Hepatocyte (in vitro differentiated cells): ENCODE measurements around the gene TLCD1. TPM values are rescaled to one million over a fixed set of nuclear protein-coding genes. Genes with fewer than 3 reads are reported as not detected.

Experiments
- DNase-seq: peaks from one replicate; pipeline ENCODE4 v3.0.0-alpha.2; 2016; ENCODE audit warnings: low spot score
- H2AFZ ChIP-seq: fragments of 200-600 bp; sonication (generic); 2 replicates; pipeline ENCODE4 v1.6.0; 2016; ENCODE audit warnings: antibody characterized with exemption, mild to moderate bottlenecking
- H3K27ac ChIP-seq: fragments of 200-600 bp; sonication (generic); 2 replicates; pipeline ENCODE4 v1.5.1; 2016; ENCODE audit warnings: mild to moderate bottlenecking
- H3K27me3 ChIP-seq: fragments of 200-600 bp; sonication (generic); 2 replicates; pipeline ENCODE4 v1.6.1; 2016
- H3K36me3 ChIP-seq: fragments of 200-600 bp; sonication (generic); replicated peaks from 2 replicates; pipeline ENCODE4 v1.5.1; 2016; ENCODE audit warnings: low read depth; ENCODE audit not compliant: insufficient read depth
- H3K4me1 ChIP-seq: fragments of 200-600 bp; sonication (generic); 2 replicates; pipeline ENCODE4 v1.5.1; 2016; ENCODE audit warnings: mild to moderate bottlenecking, moderate library complexity; ENCODE audit not compliant: insufficient read depth
- H3K4me2 ChIP-seq: fragments of 200-600 bp; sonication (generic); 2 replicates; pipeline ENCODE4 v1.6.0; 2016
- H3K4me3 ChIP-seq: fragments of 200-600 bp; sonication (generic); 2 replicates; pipeline ENCODE4 v1.5.1; 2016; ENCODE audit warnings: mild to moderate bottlenecking
- H3K79me2 ChIP-seq: fragments of 200-600 bp; sonication (generic); 2 replicates; pipeline ENCODE4 v1.6.0; 2017; ENCODE audit warnings: mild to moderate bottlenecking
- H3K9me2 ChIP-seq: fragments of 200-600 bp; sonication (generic); replicated peaks from 2 replicates; pipeline ENCODE4 v1.6.0; 2017; ENCODE audit warnings: mild to moderate bottlenecking; ENCODE audit not compliant: insufficient read depth
- H3K9me3 ChIP-seq: fragments of 200-600 bp; sonication (generic); 2 replicates; pipeline ENCODE4 v1.5.1; 2016; ENCODE audit warnings: low read depth, mild to moderate bottlenecking
- H4K20me1 ChIP-seq: fragments of 200-600 bp; sonication (generic); 2 replicates; pipeline ENCODE4 v1.6.0; 2016; ENCODE audit warnings: mild to moderate bottlenecking; ENCODE audit not compliant: insufficient read depth, poor library complexity, severe bottlenecking
- CTCF ChIP-seq: fragments of 200-600 bp; sonication (generic); IDR thresholded peaks from 2 replicates; pipeline ENCODE4 v1.5.1; 2016; ENCODE audit warnings: antibody characterized with exemption, mild to moderate bottlenecking; ENCODE audit not compliant: poor library complexity
- EZH2 ChIP-seq: fragments of 200-600 bp; sonication (generic); IDR thresholded peaks from 2 replicates; pipeline ENCODE4 v1.6.1; 2016; ENCODE audit warnings: antibody characterized with exemption, mild to moderate bottlenecking, borderline replicate concordance
- EZH2phosphoT487 ChIP-seq: fragments of 200-600 bp; sonication (generic); IDR thresholded peaks from one replicate; pipeline ENCODE4 v1.6.1; 2018; ENCODE audit warnings: antibody characterized with exemption, mild to moderate bottlenecking, low read depth, moderate library complexity; ENCODE audit not compliant: unreplicated experiment, severe bottlenecking
- WGBS: methylation state at CpG from one replicate; pipeline ENCODE4 v1.1.6; 2016; ENCODE audit warnings: low lambda C conversion rate; ENCODE audit errors: missing lambda C conversion rate; 5-methylcytosine and 5-hydroxymethylcytosine counted together
- polyA plus RNA-seq: library from polyadenylated mRNA; unstranded; fragments of >200 nt; fragmentation: Nextera tagmentation; extraction: Ambion mirVana; gene quantifications from 2 replicates; pipeline ENCODE4 v1.2.1, GENCODE V29; 2016
- total RNA-seq: library from RNA; depleted of rRNA; stranded (reverse); fragments of >200 nt; gene quantifications from 2 replicates; pipeline ENCODE4 v1.2.3, GENCODE V29; 2014

TLCD1 gene
- total and polyA plus RNA-seq, 2 experiments from 2014 or later: 12.5 to 23.4 TPM

GRCh38 chr17:28688481-28688880, 37.6 kb downstream of the TLCD1 start:
- no peaks in the 10 kb centered on the region for H3K9me3 ChIP-seq
- H2AFZ ChIP-seq: no peak overlapping the region
- WGBS: 87% methylated on average over 4 of the region's 4 CpGs
- H3K4me3 ChIP-seq: no peak overlapping the region
- no peaks in the 10 kb centered on the region for H4K20me1 ChIP-seq
- no peak overlapping the region for H3K27ac ChIP-seq
- no peaks in the 10 kb centered on the region for H3K36me3 ChIP-seq
- H3K9me2 ChIP-seq: no peaks in the 10 kb centered on the region
- H3K27me3 ChIP-seq: no peaks in the 10 kb centered on the region
- no peak for DNase-seq
- no peaks in the 10 kb centered on the region for H3K79me2 ChIP-seq
- no peak for TF ChIP-seq CTCF
- no peak for TF ChIP-seq EZH2
- no peak for TF ChIP-seq EZH2phosphoT487
- H3K4me2 ChIP-seq: no peak overlapping the region
- no peaks in the 10 kb centered on the region for H3K4me1 ChIP-seq

- Histone ChIP-seq H3K4me1 (no peaks in the 10 kb centered on the region), H2AFZ (no peak overlapping the region), H4K20me1 (no peaks in the 10 kb centered on the region), H3K9me3 (no peaks in the 10 kb centered on the region), H3K27me3 (no peaks in the 10 kb centered on the region), H3K79me2 (no peaks in the 10 kb centered on the region), H3K9me2 (no peaks in the 10 kb centered on the region), H3K4me3 (no peak overlapping the region), H3K27ac (no peak overlapping the region), H3K36me3 (no peaks in the 10 kb centered on the region), H3K4me2 (no peak overlapping the region)
- 95% methylated on average over 4 of the region's 4 CpGs for WGBS
- TF ChIP-seq EZH2phosphoT487 (no peak), EZH2 (no peak), CTCF (no peak)
- DNase-seq: no peak
Observed at GRCh38 chr17:28686296-28686695, 39.7 kb downstream of the TLCD1 start.

- no peak overlapping the region for H2AFZ ChIP-seq
- H3K36me3 ChIP-seq: no peaks in the 10 kb centered on the region
Observed at GRCh38 chr17:28685366-28685765, 40.7 kb downstream of the TLCD1 start.

More at GRCh38 chr17:28685366-28685765, 40.7 kb downstream of the TLCD1 start:
- 97% methylated on average over 5 of the region's 5 CpGs for WGBS
- no peaks in the 10 kb centered on the region for H3K9me2 ChIP-seq
- no peak overlapping the region for H3K4me3 ChIP-seq
- no peak for TF ChIP-seq EZH2phosphoT487
- TF ChIP-seq CTCF: no peak
- TF ChIP-seq EZH2: no peak
- no peaks in the 10 kb centered on the region for H3K27me3 ChIP-seq
- no peaks in the 10 kb centered on the region for H3K79me2 ChIP-seq
- no peak overlapping the region for H3K27ac ChIP-seq
- DNase-seq: no peak
- H4K20me1 ChIP-seq: no peaks in the 10 kb centered on the region
- H3K4me2 ChIP-seq: no peak overlapping the region
- no peaks in the 10 kb centered on the region for H3K9me3 ChIP-seq
- no peaks in the 10 kb centered on the region for H3K4me1 ChIP-seq
